ENCODE results near the gene TPX2.
"Not testable (repeated sequence)": the region's sequence is repeated elsewhere in the genome, so short reads cannot be mapped to it uniquely, and the experiment has no call there.

TPX2 gene

DNA sequence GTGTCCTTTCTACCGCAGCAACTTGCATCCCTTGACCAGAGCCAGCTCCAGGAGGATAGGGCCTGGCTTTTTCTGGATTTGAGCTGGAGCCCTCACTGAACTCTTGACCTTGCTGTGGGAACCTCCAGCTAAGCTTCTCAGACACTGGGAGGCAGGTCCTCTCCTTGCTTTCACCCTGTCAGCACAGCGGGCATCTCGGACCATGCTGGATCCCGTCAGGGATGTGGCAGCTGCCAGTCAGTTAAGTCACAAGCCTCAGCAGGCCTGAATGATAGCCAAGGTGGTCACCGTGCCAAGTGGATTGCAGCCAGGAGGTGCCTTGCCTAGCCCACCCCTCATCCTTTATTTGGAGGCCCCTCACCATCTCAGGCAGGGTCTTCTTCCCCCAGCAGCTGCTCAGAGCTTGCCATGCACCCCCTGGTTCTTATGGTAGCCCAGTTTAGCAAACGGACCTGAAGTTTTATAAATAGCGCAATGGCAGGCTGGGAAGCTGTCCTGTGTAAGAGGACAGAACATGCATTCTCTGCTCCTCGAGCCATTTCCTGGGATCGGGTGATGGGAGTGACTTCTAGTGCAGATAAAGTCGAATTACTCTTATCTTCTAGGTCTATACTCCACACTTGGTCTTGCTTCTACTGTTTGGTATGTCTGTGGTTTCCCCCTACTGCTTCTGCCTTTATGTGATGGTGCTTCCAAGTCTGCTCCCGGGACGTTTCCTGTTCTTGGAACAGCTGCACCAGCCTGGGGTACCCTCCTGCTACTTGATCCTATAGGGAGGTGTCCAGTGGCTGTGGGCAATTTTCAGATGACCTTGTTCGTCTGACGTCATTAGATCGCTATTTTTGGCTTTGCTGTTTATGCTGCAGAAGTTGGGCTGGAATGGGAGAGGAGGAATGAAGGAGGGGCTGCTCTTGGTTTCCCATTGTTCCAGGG, 73.0 kb downstream of the TPX2 start:
- no peak overlapping the region for H3K4me3 ChIP-seq (ENCODE audit: low read depth, low read length)

DNA sequence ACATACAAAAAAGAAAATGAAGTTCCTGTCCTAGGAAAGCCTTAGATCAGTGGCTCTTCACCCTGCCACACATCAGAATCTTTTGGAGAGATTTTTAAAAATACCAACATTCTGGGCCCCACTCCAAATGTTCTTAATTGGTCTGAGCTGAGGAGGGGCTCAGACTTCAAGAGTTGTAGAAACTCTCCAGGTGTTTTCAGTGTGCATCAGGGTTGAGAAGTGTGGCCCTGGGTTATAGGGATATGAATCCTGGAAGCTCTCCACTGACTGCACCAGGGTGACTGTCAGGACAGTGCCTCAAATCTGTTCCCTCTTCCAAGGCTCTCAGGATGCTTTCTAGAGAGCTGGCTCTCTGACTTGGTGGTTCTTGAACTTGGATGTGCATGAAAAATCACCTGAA, 74.5 kb downstream of the TPX2 start:
- no peak overlapping the region for H3K4me3 ChIP-seq (ENCODE audit: low read depth, low read length)

GRCh38 chr20:31814142-31814541, 75.1 kb downstream of the TPX2 start:
- H3K4me3 ChIP-seq (ENCODE audit: low read depth, low read length), result not testable (repeated sequence)

GRCh38 chr20:31815408-31816188, 76.5 kb downstream of the TPX2 start:
- no peak overlapping the region for H3K4me3 ChIP-seq (ENCODE audit: low read depth, low read length)

DNA sequence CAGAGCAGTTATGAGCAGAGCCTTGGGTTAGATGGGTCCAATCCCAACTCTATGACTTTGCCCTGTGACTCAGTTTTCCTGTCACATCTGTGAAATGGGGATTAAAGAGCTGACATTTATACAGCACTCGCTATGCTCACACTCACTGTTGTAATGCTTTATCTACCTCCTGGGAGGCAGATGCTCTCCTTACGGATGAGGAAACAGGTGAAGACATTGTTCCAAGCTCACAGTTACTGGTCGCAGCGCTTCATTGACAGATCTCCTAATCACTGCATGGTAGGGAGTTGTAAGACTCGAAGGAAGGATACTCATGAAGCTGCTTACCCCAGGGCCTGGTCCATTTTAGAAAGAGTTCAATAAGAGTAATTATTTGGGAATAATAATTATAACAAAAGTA, 77.1 kb downstream of the TPX2 start:
- H3K4me3 ChIP-seq (ENCODE audit: low read depth, low read length), result no peak overlapping the region

- no peak overlapping the region for H3K4me3 ChIP-seq (ENCODE audit: low read depth, low read length)
Observed at GRCh38 chr20:31817461-31817860, 78.4 kb downstream of the TPX2 start.

DNA sequence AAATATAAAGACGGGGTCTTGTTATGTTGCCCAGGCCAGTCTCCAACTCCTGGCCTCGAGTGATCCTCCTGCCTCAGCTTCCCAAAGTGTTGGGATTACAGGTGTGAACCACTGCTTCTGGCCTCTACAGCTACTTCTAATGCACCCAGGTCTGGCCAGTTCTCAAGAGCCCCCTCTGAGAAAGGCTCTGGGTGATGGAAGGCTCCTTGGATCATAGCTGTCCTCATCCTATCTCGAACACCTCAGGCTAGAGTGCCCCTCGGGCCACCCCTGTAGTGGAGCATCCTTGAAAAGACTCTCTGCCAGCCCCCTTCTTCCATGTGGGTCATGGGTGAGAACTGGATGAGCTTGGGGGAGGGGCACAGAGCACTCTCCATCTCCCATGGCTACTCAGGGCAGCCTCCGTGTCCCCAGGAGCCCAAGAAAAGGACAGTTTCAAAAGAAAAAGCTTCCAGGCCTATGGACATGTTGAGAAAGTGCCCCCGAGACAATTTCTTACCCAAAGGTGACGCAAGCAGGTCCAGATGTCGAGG, 79.4 kb downstream of the TPX2 start:
- no peak overlapping the region for H3K4me3 ChIP-seq (ENCODE audit: low read depth, low read length)

DNA sequence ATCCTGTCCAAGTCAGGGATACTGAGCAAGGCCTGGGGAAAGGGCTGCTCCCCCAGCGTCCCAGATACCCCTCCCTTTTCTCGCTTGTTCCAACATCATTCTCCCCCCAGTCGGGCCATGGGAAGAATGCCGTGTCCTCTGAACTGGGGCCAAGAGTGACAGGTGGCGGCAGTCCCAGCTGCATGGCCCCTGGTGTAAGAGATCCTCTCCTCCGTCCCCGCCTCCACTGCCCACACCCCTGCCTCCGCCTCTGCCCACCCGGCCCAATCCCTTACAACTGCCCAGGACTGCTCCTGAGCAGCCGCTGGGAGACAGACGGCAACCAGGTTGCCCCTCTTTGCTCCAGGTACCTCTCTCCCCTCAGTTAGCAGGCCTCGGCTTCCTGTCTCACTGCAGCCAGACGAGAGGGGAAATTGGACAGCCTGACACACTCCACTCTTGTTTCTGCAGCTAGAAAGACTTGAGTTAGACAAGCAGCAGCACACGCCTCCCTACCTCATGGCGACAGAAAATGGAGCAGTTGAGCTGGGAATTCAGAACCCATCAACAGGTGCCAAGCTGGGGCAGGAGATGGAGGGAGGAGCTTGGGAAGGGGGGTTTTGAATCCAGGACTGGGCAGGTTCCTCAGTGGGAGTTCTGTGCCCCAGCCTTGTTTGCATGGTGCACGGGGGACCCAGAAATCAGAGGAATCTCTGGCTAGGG, 80.1 kb downstream of the TPX2 start, which contains the start of gene MYLK2:
Gene MYLK2 (plus strand): TSS at position 274 of the 702 bp plus-strand sequence. CDS start 225 bp downstream, at position 499.
- no peak within 1 kb of the TSS for H3K4me3 ChIP-seq (ENCODE audit: low read depth, low read length)

GRCh38 chr20:31820228-31820627, 81.1 kb downstream of the TPX2 start:
- H3K4me3 ChIP-seq (ENCODE audit: low read depth, low read length), result no peak overlapping the region

DNA sequence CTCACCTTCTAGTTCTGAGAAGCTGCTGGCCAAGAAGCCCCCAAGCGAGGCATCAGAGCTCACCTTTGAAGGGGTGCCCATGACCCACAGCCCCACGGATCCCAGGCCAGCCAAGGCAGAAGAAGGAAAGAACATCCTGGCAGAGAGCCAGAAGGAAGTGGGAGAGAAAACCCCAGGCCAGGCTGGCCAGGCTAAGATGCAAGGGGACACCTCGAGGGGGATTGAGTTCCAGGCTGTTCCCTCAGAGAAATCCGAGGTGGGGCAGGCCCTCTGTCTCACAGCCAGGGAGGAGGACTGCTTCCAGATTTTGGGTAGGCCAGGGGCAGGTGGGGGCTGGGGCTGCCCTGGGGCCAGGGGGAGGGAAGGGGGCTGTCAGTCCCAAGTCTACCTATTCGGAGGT, 82.3 kb downstream of the TPX2 start:
- no peak overlapping the region for H3K4me3 ChIP-seq (ENCODE audit: low read depth, low read length)

GRCh38 chr20:31822421-31823330, 83.6 kb downstream of the TPX2 start:
- H3K4me3 ChIP-seq (ENCODE audit: low read depth, low read length), result no peak overlapping the region

DNA sequence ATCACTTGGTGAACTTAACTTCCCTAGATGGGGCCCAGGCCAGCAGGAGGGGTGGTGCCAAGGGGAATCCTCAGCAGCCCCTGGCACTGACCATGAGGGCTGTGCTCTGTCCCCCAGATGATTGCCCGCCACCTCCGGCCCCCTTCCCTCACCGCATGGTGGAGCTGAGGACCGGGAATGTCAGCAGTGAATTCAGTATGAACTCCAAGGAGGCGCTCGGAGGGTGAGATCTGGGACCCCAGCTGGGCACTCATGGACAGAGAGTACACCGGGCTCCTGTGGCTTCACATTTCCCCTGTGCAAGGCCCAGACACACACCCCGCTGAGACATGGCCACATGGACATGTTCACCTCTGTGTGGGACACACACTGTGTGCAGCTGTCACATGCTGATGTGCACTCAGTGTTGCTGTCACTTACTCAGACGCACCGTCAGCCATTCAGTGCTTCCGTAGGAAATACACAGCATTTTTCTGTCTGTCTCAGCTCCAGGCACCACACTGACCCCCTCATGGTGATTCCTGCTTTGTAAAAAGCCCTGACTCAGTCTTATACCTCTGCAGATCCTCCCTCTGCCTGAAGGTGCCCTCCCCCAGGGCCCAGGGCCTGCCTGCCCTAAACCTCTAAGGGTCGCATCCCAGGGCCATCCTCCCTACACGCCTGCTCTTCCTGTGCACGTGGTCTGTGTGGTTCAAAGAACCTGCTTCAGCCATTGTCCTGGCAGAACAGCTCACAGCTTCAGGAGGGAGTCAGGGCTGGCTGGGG, 84.5 kb downstream of the TPX2 start:
- no peak overlapping the region for H3K4me3 ChIP-seq (ENCODE audit: low read depth, low read length)

- H3K4me3 ChIP-seq (ENCODE audit: low read depth, low read length), result no peak overlapping the region
Observed at GRCh38 chr20:31824125-31824485, 85.0 kb downstream of the TPX2 start.

DNA sequence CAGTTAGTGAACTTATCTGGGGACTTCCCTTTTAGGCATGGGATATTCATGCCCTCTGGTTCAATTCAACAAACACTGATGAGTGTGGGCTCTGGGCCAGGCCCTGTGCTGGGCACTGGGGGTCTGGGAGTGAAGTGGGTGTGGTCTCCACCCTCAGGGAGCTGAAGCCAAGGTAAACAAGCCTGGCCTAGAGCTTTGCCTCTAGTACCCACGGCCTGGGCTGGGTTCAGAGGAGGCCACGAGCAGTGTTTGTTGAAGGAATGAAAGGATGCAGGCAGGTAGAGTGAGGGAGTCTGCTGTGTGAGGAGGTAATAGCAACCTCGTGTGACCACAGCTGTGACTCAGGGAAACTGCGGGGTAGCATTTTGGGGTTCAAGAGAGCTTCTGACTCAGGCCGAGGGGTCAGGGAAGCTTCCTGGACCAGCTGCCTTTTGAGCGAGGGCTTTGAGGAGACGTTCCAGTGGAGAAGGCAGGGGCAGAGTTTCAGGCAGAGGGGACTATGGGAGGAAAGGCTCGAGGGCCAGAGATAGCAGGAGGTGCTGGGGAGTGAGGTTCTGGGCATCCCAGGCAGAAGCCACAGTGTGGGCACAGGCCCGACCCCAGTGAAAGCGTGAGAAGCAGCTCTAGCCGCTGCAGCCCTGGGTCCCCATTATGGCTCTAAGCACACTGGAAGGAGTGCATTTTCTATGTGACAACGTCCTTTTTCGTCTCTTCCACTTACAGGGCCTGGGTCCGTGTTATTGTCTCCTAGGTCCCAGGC, 85.6 kb downstream of the TPX2 start:
- H3K4me3 ChIP-seq (ENCODE audit: low read depth, low read length), result no peak overlapping the region

DNA sequence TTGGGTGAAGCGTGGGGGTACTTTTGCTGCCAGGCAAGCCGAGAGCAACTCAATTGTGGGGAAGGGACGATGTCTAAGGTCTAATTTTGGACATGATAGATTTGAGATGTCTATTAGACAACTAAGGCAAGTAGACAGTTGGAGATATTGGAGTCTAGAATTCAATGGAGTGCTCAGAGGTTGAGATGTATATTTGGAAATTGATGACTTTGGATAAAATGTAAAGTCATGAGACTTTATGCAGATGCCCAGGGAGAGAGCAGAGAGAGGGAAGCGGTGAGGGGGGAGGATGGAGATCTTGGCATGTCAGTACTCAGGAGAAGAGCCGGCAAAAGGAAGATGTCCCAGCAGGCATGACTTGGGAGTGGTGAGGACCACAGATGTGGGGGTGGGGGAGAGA, 87.0 kb downstream of the TPX2 start:
- H3K4me3 ChIP-seq (ENCODE audit: low read depth, low read length), result no peak overlapping the region

DNA sequence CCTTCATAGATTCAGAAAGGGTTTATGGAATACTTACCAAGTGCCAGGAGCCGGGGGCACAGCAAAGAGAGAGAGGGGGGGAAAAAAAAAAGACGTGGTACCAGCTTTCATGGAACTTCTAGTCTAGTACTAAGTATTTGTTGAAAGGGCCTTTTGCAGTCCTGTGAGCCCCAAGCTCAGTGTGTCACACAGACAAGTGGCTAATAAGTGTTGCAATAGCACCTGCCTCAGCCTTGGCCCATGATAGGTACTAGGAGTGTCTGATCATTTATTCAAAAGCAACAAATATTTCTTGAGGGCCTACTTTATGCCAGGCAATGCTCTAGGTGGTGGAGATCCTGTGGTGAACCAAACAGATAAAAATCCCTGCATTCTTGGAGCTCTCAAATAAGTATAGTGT, 88.0 kb downstream of the TPX2 start:
- H3K4me3 ChIP-seq (ENCODE audit: low read depth, low read length), result no peak overlapping the region

DNA sequence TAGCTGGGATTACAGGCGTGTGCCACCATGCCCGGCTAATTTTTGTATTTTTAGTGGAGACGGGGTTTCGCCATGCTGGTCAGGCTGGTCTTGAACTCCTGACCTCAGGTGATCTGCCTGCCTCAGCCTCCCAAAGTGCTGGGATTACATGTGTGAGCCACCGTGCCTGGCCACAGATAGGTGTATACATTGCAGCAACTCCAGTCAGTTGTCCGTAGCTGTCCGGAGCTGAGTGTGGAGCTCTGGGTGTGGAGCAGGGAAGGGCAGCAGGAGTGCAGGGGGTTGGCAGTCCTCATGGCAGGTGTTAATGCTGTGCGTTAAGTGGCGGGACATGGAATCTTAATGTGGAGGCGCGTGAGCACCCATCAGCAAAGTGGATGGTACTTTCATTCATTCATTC, 88.9 kb downstream of the TPX2 start:
- H3K4me3 ChIP-seq (ENCODE audit: low read depth, low read length), result not testable (repeated sequence)

DNA sequence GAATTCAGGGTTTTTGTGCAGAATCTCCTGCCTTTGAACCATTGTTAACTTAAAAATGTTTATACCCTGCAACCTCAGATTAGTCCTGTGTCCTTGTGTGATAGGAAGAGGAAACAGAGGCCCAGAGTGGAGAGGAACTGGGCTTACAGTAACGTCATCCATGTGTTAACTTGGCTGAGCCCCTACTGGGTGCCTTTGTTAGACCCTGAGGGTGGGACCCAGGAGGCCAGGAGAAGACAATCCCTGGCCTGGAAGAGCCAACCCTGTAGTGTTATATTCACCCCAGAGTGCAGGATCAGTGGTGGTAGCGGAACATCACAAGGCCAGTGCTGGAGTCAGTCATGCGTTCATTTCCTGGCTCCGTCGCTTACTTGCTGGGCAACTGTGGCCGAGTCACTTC, 90.6 kb downstream of the TPX2 start:
- H3K4me3 ChIP-seq (ENCODE audit: low read depth, low read length), result no peak overlapping the region

Data from iPS-11a (cell line).